Limb (tissue), 2 donors: ENCODE measurements around the gene HAPLN1.
A peak's percentile ranks its signal among the peaks of the same experiment; 100 is the strongest.

Experiments
- DNase-seq, 2 donors: peaks; one replicate each; pipeline ENCODE4 v3.0.0-alpha.2; 2016; ENCODE audit errors: extremely low spot score in 2 of 2

Gene HAPLN1

DNA sequence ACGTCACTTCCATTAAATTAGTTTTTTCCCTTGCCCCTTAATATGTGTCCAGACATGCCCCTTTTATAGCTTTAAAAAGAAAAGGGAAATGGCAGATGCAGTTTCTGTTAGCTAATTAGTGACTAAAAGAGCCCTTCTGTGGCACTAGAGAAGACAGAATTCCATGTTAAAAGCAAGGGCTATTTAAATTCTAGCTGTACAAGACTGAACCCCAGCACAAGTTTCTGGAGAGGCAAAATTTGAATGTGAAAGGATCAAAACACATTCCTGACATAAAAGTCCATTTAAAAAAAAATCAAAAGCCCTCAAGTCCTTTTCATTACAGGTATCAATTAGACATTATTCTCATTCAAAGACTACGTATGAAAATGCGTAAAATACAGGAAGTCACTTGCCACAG, 78.7 kb downstream of the HAPLN1 start:
- no peak for DNase-seq

GRCh38 chr5:83639911-83640310, 80.7 kb downstream of the HAPLN1 start:
- no peak for DNase-seq

GRCh38 chr5:83636156-83636555, 84.5 kb downstream of the HAPLN1 start:
- peak in 1 of 2 donors; percentile 20 for DNase-seq

GRCh38 chr5:83633285-83633684, 87.4 kb downstream of the HAPLN1 start:
- DNase-seq = no peak

GRCh38 chr5:83632874-83633273, 87.8 kb downstream of the HAPLN1 start:
- DNase-seq = no peak

DNA sequence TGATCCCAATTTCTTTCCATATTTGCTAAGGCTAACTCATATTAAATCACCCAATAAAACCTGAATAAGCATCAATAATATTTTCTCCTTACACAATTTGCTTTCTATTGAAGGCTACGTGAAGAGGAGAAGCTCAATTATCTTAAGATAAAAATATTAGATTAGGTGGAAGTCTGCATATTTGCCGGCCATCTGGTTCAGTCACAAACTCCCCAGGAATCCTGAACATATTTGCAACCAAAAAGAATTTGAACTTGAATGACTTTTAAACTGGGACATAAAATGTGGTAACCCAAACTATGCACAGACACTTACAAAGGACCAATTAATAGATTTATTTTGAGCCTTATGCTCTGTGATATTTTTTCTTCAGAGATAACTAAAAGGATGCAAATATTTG, 92.3 kb downstream of the HAPLN1 start:
- no peak for DNase-seq

GRCh38 chr5:83614841-83615240, 105.8 kb downstream of the HAPLN1 start:
- DNase-seq = no peak

- DNase-seq = peak; percentile 52 to 66
These were observed 112.5 kb downstream of the HAPLN1 start for GRCh38 chr5:83608122-83608521.

GRCh38 chr5:83595217-83595616, 125.4 kb downstream of the HAPLN1 start:
- no peak for DNase-seq

DNA sequence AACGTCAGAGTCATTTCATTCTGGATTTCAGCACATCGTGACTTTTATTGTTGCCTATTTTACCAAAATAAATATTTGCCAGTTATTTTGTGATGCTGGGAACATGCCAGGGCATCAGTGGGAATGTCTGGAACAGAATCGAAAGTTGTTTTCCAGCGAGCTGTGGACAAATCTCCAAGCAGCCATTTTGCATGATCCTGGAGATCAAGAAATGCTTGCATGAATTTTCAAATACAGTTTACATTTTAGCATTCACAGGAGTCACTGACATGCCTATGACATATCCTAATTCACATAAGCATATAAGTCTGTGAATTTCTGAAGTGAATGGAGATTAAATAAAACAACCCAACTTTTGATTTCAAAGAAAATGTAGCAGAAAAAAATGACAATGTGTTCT, 129.7 kb downstream of the HAPLN1 start:
- no peak for DNase-seq

- no peak for DNase-seq
These were observed 130.9 kb downstream of the HAPLN1 start for GRCh38 chr5:83589786-83590185.
